Esophagus (tissue), 2 donors: ENCODE measurements around the gene ANXA8. TPM values are rescaled to one million over a fixed set of nuclear protein-coding genes. Genes with fewer than 3 reads are reported as not detected.
"Not testable (repeated sequence)": the region's sequence is repeated elsewhere in the genome, so short reads cannot be mapped to it uniquely, and the experiment has no call there.

Experiments
- H3K27ac ChIP-seq, 2 donors: one replicate each; pipeline ENCODE4 v1.5.1; 2013; ENCODE audit warnings: low read depth in 2 of 2, mild to moderate bottlenecking in 2 of 2, inconsistent platforms in 1 of 2, low read length in 1 of 2, moderate library complexity in 1 of 2
- H3K27me3 ChIP-seq, 2 donors: one replicate each; pipeline ENCODE4 v1.6.1; 2013; ENCODE audit warnings: low read length in 2 of 2, control low read depth in 1 of 2, mild to moderate bottlenecking in 1 of 2; ENCODE audit not compliant: insufficient read depth in 2 of 2, control insufficient read depth in 1 of 2
- H3K36me3 ChIP-seq, 2 donors: one replicate each; pipeline ENCODE4 v1.6.1; 2013; ENCODE audit warnings: low read length in 1 of 2; ENCODE audit not compliant: control insufficient read depth in 2 of 2, insufficient read depth in 2 of 2
- H3K4me1 ChIP-seq, 2 donors: one replicate each; pipeline ENCODE4 v1.6.1; 2013; ENCODE audit warnings: low read length in 1 of 2; ENCODE audit not compliant: control insufficient read depth in 2 of 2, insufficient read depth in 2 of 2
- H3K4me3 ChIP-seq, 2 donors: one replicate each; pipeline ENCODE4 v1.5.1; 2013; ENCODE audit warnings: low read length in 2 of 2, mild to moderate bottlenecking in 2 of 2, low read depth in 1 of 2, moderate library complexity in 1 of 2
- H3K9me3 ChIP-seq, 2 donors: one replicate each; pipeline ENCODE4 v1.6.1; 2013; ENCODE audit warnings: mild to moderate bottlenecking in 2 of 2, low read depth in 1 of 2, low read length in 1 of 2, moderate library complexity in 1 of 2; ENCODE audit not compliant: control insufficient read depth in 2 of 2, insufficient read depth in 1 of 2
- WGBS, 2 donors: extraction: QIAGEN DNeasy Blood & Tissue Kit; methylation state at CpG; one replicate each; pipeline ENCODE4 v1.1.7; 2013; 5-methylcytosine and 5-hydroxymethylcytosine counted together
- polyA plus RNA-seq, 2 donors: library from polyadenylated mRNA; stranded (reverse); fragments of 200-250 nt; gene quantifications; one replicate each; pipeline ENCODE4 v1.2.3, GENCODE V29; 2013
- donor health status: healthy with polysubstance abuse.
- donor health status: Bipolar disorder and iron deficiency.

ANXA8 gene
- polyA plus RNA-seq, 2 donors = 250 to 261 TPM

- not testable (repeated sequence) for H3K27me3 ChIP-seq, H3K4me1 ChIP-seq, H3K4me3 ChIP-seq, H3K36me3 ChIP-seq, H3K27ac ChIP-seq, H3K9me3 ChIP-seq
- WGBS, 2 donors = 76 to 80% methylated on average over 9 of the region's 9 CpGs
These were observed 28.4 kb downstream of the ANXA8 start for GRCh38 chr10:47455350-47456078.

DNA sequence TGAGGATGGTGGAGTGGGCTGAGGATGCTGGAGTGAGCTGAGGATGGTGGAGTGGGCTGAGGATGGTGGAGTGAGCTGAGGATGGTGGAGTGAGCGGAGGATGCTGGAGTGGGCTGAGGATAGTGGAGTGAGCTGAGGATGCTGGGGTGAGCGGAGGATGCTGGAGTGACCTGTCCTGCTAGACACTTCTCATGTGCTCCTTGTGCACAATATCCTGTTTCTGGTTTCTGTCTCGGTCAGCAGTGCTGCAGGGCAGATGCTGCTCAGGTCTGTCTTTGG lies 29.2 kb downstream of the ANXA8 start:
- H3K27ac ChIP-seq = no peak overlapping the region
- no peaks in the 10 kb centered on the region for H3K9me3 ChIP-seq
- no peaks in the 10 kb centered on the region for H3K27me3 ChIP-seq
- H3K4me1 ChIP-seq = no peaks in the 10 kb centered on the region
- 82 to 84% methylated on average over 3 of the region's 3 CpGs for WGBS, 2 donors
- H3K36me3 ChIP-seq = no peaks in the 10 kb centered on the region
- no peak overlapping the region for H3K4me3 ChIP-seq

DNA sequence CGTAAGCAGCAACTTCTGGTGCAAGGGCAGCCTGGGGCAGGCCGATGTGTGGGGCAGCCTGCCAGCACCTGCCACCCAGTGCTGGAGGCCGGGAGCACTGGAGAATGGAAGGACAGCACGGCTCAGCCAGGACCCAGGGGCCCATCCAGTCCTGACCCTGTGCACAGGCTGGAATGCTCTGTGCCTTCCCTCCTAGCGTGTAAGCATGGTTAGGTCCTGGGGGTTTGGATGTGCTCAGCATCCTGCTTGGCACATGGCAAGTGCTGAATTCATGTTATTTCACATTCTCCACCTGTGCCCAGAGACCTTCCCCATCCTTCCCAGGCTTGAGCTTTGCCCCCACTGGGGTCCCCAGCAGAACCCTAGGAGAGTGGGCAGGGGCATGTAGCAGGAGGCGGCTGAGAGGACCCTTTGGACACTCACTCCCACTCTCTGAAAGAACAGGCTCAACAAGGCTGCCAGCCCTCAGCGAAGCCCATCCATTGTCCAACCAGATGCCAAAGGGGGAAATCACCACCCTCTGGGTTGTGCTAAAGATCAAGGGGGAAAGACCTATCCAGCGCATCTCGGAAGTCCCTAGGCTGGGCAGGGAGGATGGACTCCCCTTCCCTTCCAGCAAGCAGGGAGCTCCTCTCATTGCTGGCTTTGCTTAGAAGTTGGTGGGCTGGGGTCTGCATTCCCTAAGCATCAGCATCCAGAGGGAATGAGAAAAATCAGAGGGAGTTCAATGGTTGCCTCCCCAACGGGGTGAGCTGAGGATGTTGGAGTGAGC lies 29.7 kb downstream of the ANXA8 start:
- Histone ChIP-seq H3K4me3 (no peak overlapping the region), H3K27me3 (no peaks in the 10 kb centered on the region), H3K36me3 (no peaks in the 10 kb centered on the region), H3K9me3 (no peaks in the 10 kb centered on the region), H3K27ac (no peak overlapping the region), H3K4me1 (no peaks in the 10 kb centered on the region)
- WGBS, 2 donors = 72 to 77% methylated on average over 10 of the region's 10 CpGs

DNA sequence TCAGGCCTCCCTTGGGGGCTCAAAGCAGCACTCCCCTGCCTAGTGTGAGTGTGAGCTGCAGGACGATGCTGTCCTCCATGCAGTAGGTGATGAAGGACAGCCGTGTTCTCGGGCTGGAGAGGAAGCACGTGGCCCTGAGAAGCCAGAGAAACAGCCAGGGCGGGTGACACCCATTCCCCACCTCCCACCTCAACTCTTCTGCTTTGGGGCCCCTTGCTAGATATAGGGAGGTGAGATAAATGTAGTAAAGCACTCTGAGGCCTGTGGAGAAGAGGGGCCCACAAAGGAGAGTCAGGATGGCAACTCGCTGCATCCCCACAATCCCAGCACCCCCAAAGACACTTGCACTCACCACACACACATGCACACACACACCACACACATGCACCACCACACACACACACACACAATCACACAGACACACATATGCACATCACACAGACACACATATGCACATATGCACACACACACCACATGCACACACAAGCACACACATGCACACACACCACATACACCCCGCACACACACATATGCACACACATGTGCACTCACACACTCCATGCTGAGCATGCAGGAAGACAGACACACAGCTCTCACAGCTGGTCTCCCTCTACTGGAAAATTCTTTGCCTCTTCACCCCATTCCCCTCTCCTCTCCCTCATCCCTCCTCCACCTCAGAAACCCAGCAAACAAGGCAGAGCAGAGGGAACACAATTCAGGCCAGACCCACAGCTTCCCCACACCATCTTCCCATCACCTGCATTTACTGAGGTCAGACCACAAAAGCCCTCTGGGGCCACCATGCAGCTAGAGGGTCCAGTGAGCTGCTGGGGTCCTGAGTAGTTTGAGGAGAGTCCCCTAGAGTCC lies 30.5 kb downstream of the ANXA8 start:
- WGBS, 2 donors = 76 to 77% methylated on average over 7 of the region's 7 CpGs
- Histone ChIP-seq H3K9me3 (no peaks in the 10 kb centered on the region), H3K36me3 (no peaks in the 10 kb centered on the region), H3K27me3 (no peaks in the 10 kb centered on the region), H3K4me3 (no peak overlapping the region), H3K4me1 (no peaks in the 10 kb centered on the region), H3K27ac (no peak overlapping the region)

DNA sequence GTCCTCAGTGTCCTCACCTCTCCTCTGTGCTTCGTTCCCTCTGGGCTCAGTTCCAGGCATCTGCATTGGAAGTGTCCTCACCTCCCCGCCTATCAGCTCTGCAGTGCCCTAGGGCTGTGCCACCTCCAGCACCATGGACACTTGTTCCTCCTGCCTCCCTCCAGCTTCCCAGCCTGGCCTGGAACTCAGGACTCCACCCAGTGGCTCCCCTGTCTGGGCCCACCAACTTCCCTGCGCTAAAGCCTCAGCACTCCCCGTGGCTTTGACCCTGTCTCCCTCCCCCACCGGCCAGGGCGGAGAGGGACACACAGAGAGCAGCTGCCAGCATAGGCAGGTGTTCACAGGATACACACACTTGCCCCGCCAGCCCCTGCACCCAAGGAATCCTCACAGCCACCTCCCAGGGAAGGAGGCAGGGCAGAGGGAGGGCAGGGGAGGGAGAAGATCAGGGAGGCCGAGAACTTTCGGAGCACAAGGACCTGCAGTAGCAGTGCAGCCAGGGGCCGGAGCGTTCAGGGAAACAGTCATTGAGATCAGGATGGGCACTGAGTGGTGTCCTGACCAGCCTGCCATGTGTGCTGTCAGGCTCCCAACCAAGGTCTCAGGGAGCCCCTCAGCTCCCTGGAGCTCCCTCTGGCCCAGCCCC lies 31.3 kb downstream of the ANXA8 start:
- WGBS, 2 donors = 73 to 75% methylated on average over 11 of the region's 11 CpGs
- H3K27me3 ChIP-seq = no peaks in the 10 kb centered on the region
- H3K9me3 ChIP-seq = no peaks in the 10 kb centered on the region
- H3K4me1 ChIP-seq = no peaks in the 10 kb centered on the region
- H3K4me3 ChIP-seq = no peak overlapping the region
- no peak overlapping the region for H3K27ac ChIP-seq
- no peaks in the 10 kb centered on the region for H3K36me3 ChIP-seq

DNA sequence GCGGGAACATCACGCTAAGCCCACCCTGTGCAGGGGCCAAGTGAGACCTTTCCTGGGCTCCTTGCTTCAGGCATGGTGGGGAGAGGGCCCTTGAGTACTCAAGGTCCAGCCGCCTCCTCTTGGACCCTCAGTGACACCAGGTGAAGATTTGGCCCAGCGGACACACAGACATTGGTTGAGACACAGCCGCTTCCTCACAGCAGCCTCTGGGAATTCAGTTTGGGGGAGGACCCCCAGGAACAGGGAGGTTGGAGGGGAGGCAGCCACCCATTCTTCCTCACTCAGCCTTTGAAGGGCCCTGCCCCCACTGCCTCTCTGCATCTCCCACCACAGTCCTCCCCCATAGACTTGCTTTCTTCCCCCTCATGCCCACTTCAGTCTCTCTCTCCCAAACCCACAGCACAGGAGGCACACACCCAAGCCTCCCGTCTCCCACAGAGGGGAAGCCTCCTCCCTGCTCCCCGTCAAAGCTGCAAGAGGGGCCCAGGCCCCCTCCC lies 31.9 kb downstream of the ANXA8 start:
- Histone ChIP-seq H3K27ac (no peak overlapping the region), H3K27me3 (no peaks in the 10 kb centered on the region), H3K4me3 (no peak overlapping the region), H3K4me1 (no peaks in the 10 kb centered on the region), H3K9me3 (no peaks in the 10 kb centered on the region), H3K36me3 (no peaks in the 10 kb centered on the region)
- 77 to 87% methylated on average over 7 of the region's 7 CpGs for WGBS, 2 donors

DNA sequence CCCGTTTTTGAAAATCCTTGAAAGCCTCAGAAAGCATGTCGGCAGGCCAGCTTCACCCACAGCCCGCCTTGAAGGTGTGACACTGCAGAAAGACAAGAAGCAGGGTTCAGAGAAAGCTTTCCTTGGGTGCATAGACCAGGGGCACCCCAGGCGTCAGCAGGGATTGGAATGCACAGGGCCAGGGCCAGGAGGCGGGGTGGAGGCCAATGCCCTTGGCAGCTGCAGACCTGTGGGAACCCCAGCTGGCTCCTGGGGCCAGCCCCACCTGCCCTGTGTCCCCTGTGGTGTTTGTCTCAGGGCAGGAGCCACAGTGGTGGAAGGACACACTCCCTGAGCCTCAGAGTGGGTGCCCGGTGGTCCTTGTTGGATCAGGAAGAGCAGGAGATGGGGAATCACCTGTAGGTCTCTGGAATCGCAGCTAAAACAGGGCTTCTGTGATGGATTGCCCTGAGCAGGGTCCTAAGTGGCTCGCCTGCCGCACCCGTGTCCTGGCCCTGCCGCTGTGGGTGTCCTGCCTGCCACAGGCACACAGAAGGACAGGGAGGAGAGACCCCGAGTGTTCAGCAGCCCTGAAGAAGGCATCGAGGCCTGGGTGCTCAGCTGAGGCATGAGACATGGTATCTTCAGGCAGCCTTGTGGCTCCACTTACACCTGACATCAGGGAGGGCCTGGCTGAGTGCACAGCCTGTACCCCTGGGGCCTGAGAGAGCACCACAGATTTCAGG lies 32.5 kb downstream of the ANXA8 start:
- 83 to 84% methylated on average over 13 of the region's 13 CpGs for WGBS, 2 donors
- H3K4me1 ChIP-seq = no peaks in the 10 kb centered on the region
- H3K4me3 ChIP-seq = no peak overlapping the region
- H3K27ac ChIP-seq = no peak overlapping the region
- no peaks in the 10 kb centered on the region for H3K27me3 ChIP-seq
- H3K36me3 ChIP-seq = no peaks in the 10 kb centered on the region
- peaks cover 0 to 1% of the 10 kb centered on the region in 2 donors for H3K9me3 ChIP-seq

DNA sequence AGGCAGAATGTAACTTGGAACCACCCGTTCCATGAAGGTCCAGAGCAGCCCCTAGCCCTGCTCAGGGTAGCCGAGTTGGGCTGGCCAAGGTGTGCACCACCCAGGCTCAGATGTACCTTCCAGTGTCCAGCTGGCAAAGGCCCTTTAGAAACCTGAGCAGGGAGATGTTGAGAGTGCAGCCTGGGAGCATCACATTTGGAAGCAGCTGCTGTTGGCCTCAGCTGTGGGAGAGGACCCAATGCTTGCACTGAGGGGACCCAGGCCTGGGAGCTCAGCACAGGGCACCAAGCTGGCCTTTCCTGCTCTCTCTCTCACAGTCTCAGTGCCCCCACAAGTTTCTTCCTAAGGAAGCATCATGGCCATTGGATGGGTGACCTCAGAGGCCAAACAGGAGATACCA lies 33.5 kb downstream of the ANXA8 start:
- WGBS, 2 donors = 87 to 88% methylated on average over 2 of the region's 2 CpGs
- no peaks in the 10 kb centered on the region for H3K4me1 ChIP-seq
- no peak overlapping the region for H3K27ac ChIP-seq
- H3K9me3 ChIP-seq = peaks cover 3 to 5% of the 10 kb centered on the region in 2 donors
- H3K36me3 ChIP-seq = no peaks in the 10 kb centered on the region
- H3K27me3 ChIP-seq = no peaks in the 10 kb centered on the region
- no peak overlapping the region for H3K4me3 ChIP-seq

DNA sequence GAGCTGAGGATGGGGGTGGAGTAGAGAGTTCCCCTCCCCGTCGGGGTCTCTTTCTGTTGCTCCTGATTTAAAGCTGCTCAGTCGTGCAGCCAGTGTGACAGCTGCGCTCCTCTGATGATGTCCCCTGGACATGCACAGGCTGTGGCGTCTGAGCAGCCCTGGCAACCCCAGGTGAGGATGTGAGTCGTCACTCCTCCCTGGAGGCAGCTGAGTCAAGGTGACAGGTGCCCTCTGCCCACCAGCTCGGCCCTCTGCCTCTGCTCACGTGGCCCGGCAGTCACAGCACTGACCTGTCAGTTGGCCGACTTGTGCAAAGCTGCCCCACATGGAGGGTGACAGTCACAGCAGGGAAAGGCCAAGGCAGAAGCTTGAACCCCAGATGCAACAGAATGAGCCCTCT lies 33.9 kb downstream of the ANXA8 start:
- Histone ChIP-seq H3K36me3 (no peaks in the 10 kb centered on the region), H3K9me3 (peaks cover 3 to 5% of the 10 kb centered on the region in 2 donors), H3K4me1 (no peaks in the 10 kb centered on the region), H3K4me3 (no peak overlapping the region), H3K27ac (no peak overlapping the region), H3K27me3 (no peaks in the 10 kb centered on the region)
- WGBS, 2 donors = 78 to 79% methylated on average over 10 of the region's 10 CpGs
